Skeletal muscle cell (primary cell): Measurements from ENCODE around the gene AGAP1.

Source experiments
- DNase-seq: peaks from one replicate; pipeline ENCODE4 v3.0.0-alpha.2; 2010; ENCODE audit warnings: low read depth
- H3K4me3 ChIP-seq: 2 replicates; pipeline ENCODE4 v1.5.1; 2011; ENCODE audit warnings: low read depth, mild to moderate bottlenecking, control low read depth, low read length, moderate library complexity

The AGAP1 gene

GRCh38 chr2:235576337-235576910 is 82.6 kb downstream of the AGAP1 start:
- DNase-seq = no peak
- H3K4me3 ChIP-seq = no peak overlapping the region

- peak; percentile 60 for DNase-seq
- H3K4me3 ChIP-seq = peak overlapping the region; percentile 3
Observed at GRCh38 chr2:235577404-235578330, 83.8 kb downstream of the AGAP1 start.

DNA sequence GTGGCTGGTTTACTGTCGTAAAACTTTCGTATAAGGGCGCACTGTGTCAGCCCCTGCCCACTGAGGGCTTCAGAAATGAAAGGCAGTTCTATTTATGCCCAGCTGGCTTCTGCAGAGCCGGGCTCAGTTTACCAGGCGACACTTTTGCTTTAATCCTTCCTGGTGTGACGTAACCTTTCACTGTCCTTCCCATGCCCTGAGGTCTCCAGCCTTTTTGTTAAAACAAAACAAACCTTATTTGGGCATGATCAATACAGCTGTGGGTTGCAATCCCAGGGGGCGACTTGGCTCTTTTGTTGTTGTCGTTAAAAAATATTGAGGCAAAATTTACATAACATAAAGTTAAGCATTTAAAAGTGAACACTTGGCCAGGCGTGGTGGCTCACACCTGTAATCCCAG is 85.3 kb downstream of the AGAP1 start:
- no peak overlapping the region for H3K4me3 ChIP-seq
- DNase-seq = no peak

DNA sequence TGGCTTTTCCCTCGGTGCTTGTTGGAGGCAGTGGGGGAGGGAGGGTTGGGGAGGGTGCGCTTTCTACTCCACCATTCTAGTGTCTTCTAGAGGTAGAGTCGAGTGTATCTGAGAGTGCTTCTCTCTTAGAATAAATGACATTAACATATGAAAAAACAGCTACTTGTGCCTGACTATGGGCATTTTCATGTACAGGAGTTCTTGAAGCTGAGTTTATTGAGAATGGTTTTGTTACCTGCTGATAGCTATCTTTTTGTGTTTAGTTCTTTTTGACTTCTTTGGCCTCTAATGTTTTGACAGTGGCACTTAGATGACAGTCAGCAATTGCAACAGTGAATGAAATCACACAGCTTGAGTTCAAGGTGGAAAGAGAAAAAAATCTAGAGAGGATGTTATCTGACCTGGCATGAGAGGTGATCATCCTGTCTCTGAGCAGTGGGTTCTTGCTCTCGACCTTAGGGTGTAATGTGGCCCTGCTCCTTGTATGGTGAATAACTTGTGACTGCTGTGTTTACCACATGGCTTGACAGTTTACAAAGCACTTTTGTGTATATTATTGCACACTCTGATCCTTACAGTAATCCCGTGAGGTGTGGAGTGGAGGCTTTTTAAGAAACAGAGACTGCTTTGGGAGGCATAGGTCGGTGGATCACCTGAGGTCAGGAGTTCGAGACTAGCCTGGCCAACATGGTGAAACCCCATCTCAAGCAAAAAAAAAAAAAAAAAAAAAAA is 86.7 kb downstream of the AGAP1 start:
- no peak overlapping the region for H3K4me3 ChIP-seq
- no peak for DNase-seq

GRCh38 chr2:235582081-235582686 is 88.3 kb downstream of the AGAP1 start:
- no peak for DNase-seq
- H3K4me3 ChIP-seq = no peak overlapping the region

DNA sequence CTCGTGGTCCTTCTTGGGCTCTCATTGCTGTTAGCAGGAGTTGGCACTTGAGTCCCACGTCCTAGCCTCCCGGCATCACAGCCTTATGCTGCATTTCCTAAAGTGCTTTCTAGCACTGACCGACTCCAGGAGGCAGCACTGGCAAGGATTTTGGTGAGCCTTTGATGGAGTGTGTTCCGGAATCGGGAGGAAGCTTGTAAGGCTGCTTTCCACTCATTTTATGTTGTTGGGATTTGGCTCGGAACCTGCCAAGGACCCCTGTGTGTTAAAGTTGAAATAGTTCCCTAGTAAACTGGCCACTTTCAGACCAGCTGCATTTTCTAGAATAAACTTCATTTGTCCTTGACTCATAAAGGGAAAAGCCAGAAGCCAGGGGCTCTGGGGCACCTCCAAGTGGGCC is 88.9 kb downstream of the AGAP1 start:
- no peak for DNase-seq
- H3K4me3 ChIP-seq = no peak overlapping the region

GRCh38 chr2:235583144-235583543 is 89.3 kb downstream of the AGAP1 start:
- H3K4me3 ChIP-seq = no peak overlapping the region
- DNase-seq = no peak

GRCh38 chr2:235583925-235584637 is 90.2 kb downstream of the AGAP1 start:
- DNase-seq = no peak
- no peak overlapping the region for H3K4me3 ChIP-seq

DNA sequence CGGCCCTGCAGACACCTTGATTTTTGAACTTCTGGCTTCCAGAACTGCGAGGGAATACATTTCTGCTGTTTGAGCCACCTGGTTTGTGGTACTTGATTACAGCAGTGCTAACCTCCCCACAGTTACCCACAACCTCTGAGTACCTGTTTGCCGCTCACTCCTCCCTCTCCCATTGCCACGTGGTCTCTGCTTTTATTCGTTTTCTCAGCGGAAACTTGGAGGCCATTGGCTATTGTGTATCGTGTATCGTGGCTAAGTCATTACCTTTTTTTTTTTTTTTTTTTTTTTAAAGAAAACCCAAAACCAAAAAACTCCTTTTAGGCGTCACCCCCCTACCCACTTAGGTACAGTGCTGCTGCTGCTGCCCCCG is 90.8 kb downstream of the AGAP1 start:
- no peak for DNase-seq
- no peak overlapping the region for H3K4me3 ChIP-seq

- no peak overlapping the region for H3K4me3 ChIP-seq
- DNase-seq = no peak
Observed at GRCh38 chr2:235587202-235587601, 93.4 kb downstream of the AGAP1 start.

- no peak overlapping the region for H3K4me3 ChIP-seq
- no peak for DNase-seq
Observed at GRCh38 chr2:235588750-235589149, 94.9 kb downstream of the AGAP1 start.

- no peak overlapping the region for H3K4me3 ChIP-seq
- DNase-seq = no peak
Observed at GRCh38 chr2:235591231-235591730, 97.4 kb downstream of the AGAP1 start.

GRCh38 chr2:235591921-235592320 is 98.1 kb downstream of the AGAP1 start:
- DNase-seq = no peak
- no peak overlapping the region for H3K4me3 ChIP-seq

GRCh38 chr2:235592430-235592829 is 98.6 kb downstream of the AGAP1 start:
- DNase-seq = no peak
- H3K4me3 ChIP-seq = no peak overlapping the region

GRCh38 chr2:235592836-235593235 is 99.0 kb downstream of the AGAP1 start:
- no peak overlapping the region for H3K4me3 ChIP-seq
- no peak for DNase-seq

- DNase-seq = peak; percentile 69
- no peak overlapping the region for H3K4me3 ChIP-seq
Observed at GRCh38 chr2:235594041-235594440, 100.2 kb downstream of the AGAP1 start.

DNA sequence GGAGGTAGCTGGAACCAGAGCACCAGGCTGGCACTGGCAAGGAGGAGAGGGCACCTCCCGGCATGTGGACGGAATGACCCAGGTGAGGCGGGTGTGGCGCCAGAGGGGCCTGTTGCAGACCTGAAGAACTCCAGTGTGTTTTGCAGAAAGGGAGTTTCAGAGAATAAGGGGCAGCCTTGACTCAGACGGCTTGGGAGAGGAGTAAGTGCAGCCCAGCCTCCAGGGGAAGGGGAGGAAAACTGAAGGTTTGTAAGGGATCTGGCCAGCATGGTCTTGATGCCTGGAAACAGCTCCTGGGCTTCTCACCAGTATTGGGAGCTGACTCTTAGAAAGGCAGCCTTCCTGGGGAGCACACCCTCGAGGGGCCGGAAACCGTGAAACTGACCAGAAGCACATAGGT is 101.1 kb downstream of the AGAP1 start:
- H3K4me3 ChIP-seq = no peak overlapping the region
- DNase-seq = no peak

DNA sequence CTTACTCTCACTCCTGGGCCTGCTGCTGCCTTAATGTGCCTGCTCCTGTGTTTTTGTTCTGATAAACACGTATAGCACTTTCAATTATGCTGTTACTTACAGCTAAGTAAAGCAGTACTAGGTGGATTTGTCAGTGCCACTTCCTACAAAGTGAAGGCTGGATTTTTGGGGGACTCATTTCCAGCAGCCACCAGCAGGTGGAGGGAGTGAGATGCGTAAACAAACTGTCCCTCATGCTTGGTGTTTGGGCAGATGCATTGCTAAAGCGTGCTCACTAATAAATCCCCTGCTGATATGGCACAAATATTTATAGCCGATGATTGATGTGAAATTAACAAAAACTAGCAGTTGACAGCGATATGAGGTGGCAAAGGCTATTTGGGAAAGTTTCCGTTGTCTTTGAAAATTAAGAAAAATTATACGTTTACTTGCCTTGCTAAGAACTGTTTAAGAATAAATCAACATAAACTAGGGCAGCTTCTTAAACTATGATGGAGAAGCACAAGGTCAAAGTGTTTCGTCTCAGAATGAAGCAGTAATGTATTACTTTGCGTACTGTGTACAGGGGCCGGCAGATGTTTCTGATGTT is 101.7 kb downstream of the AGAP1 start:
- no peak overlapping the region for H3K4me3 ChIP-seq
- peak; percentile 30 for DNase-seq

GRCh38 chr2:235596272-235596671 is 102.4 kb downstream of the AGAP1 start:
- no peak overlapping the region for H3K4me3 ChIP-seq
- no peak for DNase-seq
